ENCODE measurements around the gene STX16.

STX16 gene

GRCh38 chr20:58708246-58708931, 57.3 kb downstream of the STX16 start:
- no peaks in the 10 kb centered on the region for H3K9me3 ChIP-seq (ENCODE audit: control insufficient read depth in 5 of 5, low read length in 5 of 5)
- H3K9ac ChIP-seq (ENCODE audit: low read length in 5 of 5): no peak overlapping the region
- peaks cover 5 to 71% (median 46%) of the 10 kb centered on the region in 5 donors for H3K36me3 ChIP-seq (ENCODE audit: control insufficient read depth in 5 of 5, insufficient read depth in 5 of 5, low read length in 5 of 5)
- H3K4me1 ChIP-seq (ENCODE audit: control insufficient read depth in 5 of 5, insufficient read depth in 5 of 5, low read length in 5 of 5): no peaks in the 10 kb centered on the region
- H3K27ac ChIP-seq (ENCODE audit: low read depth, low read length): no peak overlapping the region
- no peak overlapping the region for H3K4me3 ChIP-seq (ENCODE audit: low read depth in 1 of 5, low read length in 5 of 5)
- no peaks in the 10 kb centered on the region for H3K27me3 ChIP-seq (ENCODE audit: control insufficient read depth in 5 of 5, insufficient read depth in 4 of 5, low read length in 5 of 5)

- no peak overlapping the region for H3K27ac ChIP-seq (ENCODE audit: low read depth, low read length)
- peaks cover 4 to 71% (median 45%) of the 10 kb centered on the region in 5 donors for H3K36me3 ChIP-seq (ENCODE audit: control insufficient read depth in 5 of 5, insufficient read depth in 5 of 5, low read length in 5 of 5)
These were observed 58.1 kb downstream of the STX16 start for GRCh38 chr20:58709013-58709702.

GRCh38 chr20:58709703-58710039, 58.6 kb downstream of the STX16 start:
- Histone ChIP-seq H3K4me1 (ENCODE audit: control insufficient read depth in 5 of 5, insufficient read depth in 5 of 5, low read length in 5 of 5) (no peaks in the 10 kb centered on the region), H3K27me3 (ENCODE audit: control insufficient read depth in 5 of 5, insufficient read depth in 4 of 5, low read length in 5 of 5) (no peaks in the 10 kb centered on the region), H3K9ac (ENCODE audit: low read length in 5 of 5) (no peak overlapping the region), H3K9me3 (ENCODE audit: control insufficient read depth in 5 of 5, low read length in 5 of 5) (no peaks in the 10 kb centered on the region), H3K4me3 (ENCODE audit: low read depth in 1 of 5, low read length in 5 of 5) (no peak overlapping the region), H3K27ac (ENCODE audit: low read depth, low read length) (no peak overlapping the region), H3K36me3 (ENCODE audit: control insufficient read depth in 5 of 5, insufficient read depth in 5 of 5, low read length in 5 of 5) (peaks cover 0 to 73% (median 45%) of the 10 kb centered on the region in 5 donors)

More at GRCh38 chr20:58709013-58709702, 58.1 kb downstream of the STX16 start:
- Histone ChIP-seq H3K9me3 (ENCODE audit: control insufficient read depth in 5 of 5, low read length in 5 of 5) (no peaks in the 10 kb centered on the region), H3K9ac (ENCODE audit: low read length in 5 of 5) (no peak overlapping the region), H3K4me1 (ENCODE audit: control insufficient read depth in 5 of 5, insufficient read depth in 5 of 5, low read length in 5 of 5) (no peaks in the 10 kb centered on the region), H3K4me3 (ENCODE audit: low read depth in 1 of 5, low read length in 5 of 5) (no peak overlapping the region), H3K27me3 (ENCODE audit: control insufficient read depth in 5 of 5, insufficient read depth in 4 of 5, low read length in 5 of 5) (no peaks in the 10 kb centered on the region)

- H3K27me3 ChIP-seq (ENCODE audit: control insufficient read depth in 5 of 5, insufficient read depth in 4 of 5, low read length in 5 of 5): no peaks in the 10 kb centered on the region
- peaks cover 0 to 78% (median 49%) of the 10 kb centered on the region in 5 donors for H3K36me3 ChIP-seq (ENCODE audit: control insufficient read depth in 5 of 5, insufficient read depth in 5 of 5, low read length in 5 of 5)
- H3K9me3 ChIP-seq (ENCODE audit: control insufficient read depth in 5 of 5, low read length in 5 of 5): no peaks in the 10 kb centered on the region
- H3K9ac ChIP-seq (ENCODE audit: low read length in 5 of 5): no peak overlapping the region
- H3K4me3 ChIP-seq (ENCODE audit: low read depth in 1 of 5, low read length in 5 of 5): no peak overlapping the region
- H3K4me1 ChIP-seq (ENCODE audit: control insufficient read depth in 5 of 5, insufficient read depth in 5 of 5, low read length in 5 of 5): no peaks in the 10 kb centered on the region
- H3K27ac ChIP-seq (ENCODE audit: low read depth, low read length): no peak overlapping the region
These were observed 59.6 kb downstream of the STX16 start for GRCh38 chr20:58710481-58711265.

- Histone ChIP-seq H3K27me3 (ENCODE audit: control insufficient read depth in 5 of 5, insufficient read depth in 4 of 5, low read length in 5 of 5) (no peaks in the 10 kb centered on the region), H3K9me3 (ENCODE audit: control insufficient read depth in 5 of 5, low read length in 5 of 5) (no peaks in the 10 kb centered on the region), H3K9ac (ENCODE audit: low read length in 5 of 5) (no peak overlapping the region), H3K4me1 (ENCODE audit: control insufficient read depth in 5 of 5, insufficient read depth in 5 of 5, low read length in 5 of 5) (no peaks in the 10 kb centered on the region), H3K4me3 (ENCODE audit: low read depth in 1 of 5, low read length in 5 of 5) (no peak overlapping the region), H3K36me3 (ENCODE audit: control insufficient read depth in 5 of 5, insufficient read depth in 5 of 5, low read length in 5 of 5) (peaks cover 0 to 79% (median 44%) of the 10 kb centered on the region in 5 donors), H3K27ac (ENCODE audit: low read depth, low read length) (no peak overlapping the region)
These were observed 60.4 kb downstream of the STX16 start for GRCh38 chr20:58711266-58712051.

- Histone ChIP-seq H3K27me3 (ENCODE audit: control insufficient read depth in 5 of 5, insufficient read depth in 4 of 5, low read length in 5 of 5) (no peaks in the 10 kb centered on the region), H3K9ac (ENCODE audit: low read length in 5 of 5) (no peak overlapping the region), H3K27ac (ENCODE audit: low read depth, low read length) (no peak overlapping the region), H3K36me3 (ENCODE audit: control insufficient read depth in 5 of 5, insufficient read depth in 5 of 5, low read length in 5 of 5) (peaks cover 0 to 75% (median 43%) of the 10 kb centered on the region in 5 donors), H3K4me1 (ENCODE audit: control insufficient read depth in 5 of 5, insufficient read depth in 5 of 5, low read length in 5 of 5) (peaks cover 0 to 4% (median 0%) of the 10 kb centered on the region in 5 donors), H3K9me3 (ENCODE audit: control insufficient read depth in 5 of 5, low read length in 5 of 5) (no peaks in the 10 kb centered on the region), H3K4me3 (ENCODE audit: low read depth in 1 of 5, low read length in 5 of 5) (no peak overlapping the region)
These were observed 61.2 kb downstream of the STX16 start for GRCh38 chr20:58712151-58712791.

GRCh38 chr20:58712806-58713731, 62.0 kb downstream of the STX16 start:
- Histone ChIP-seq H3K9ac (ENCODE audit: low read length in 5 of 5) (no peak overlapping the region), H3K9me3 (ENCODE audit: control insufficient read depth in 5 of 5, low read length in 5 of 5) (no peaks in the 10 kb centered on the region), H3K27ac (ENCODE audit: low read depth, low read length) (no peak overlapping the region), H3K36me3 (ENCODE audit: control insufficient read depth in 5 of 5, insufficient read depth in 5 of 5, low read length in 5 of 5) (peaks cover 0 to 67% (median 41%) of the 10 kb centered on the region in 5 donors), H3K4me1 (ENCODE audit: control insufficient read depth in 5 of 5, insufficient read depth in 5 of 5, low read length in 5 of 5) (peaks cover 0 to 4% (median 0%) of the 10 kb centered on the region in 5 donors), H3K4me3 (ENCODE audit: low read depth in 1 of 5, low read length in 5 of 5) (no peak overlapping the region), H3K27me3 (ENCODE audit: control insufficient read depth in 5 of 5, insufficient read depth in 4 of 5, low read length in 5 of 5) (no peaks in the 10 kb centered on the region)

GRCh38 chr20:58713801-58714339, 62.8 kb downstream of the STX16 start:
- H3K4me1 ChIP-seq (ENCODE audit: control insufficient read depth in 5 of 5, insufficient read depth in 5 of 5, low read length in 5 of 5): peaks cover 0 to 4% (median 0%) of the 10 kb centered on the region in 5 donors
- H3K27me3 ChIP-seq (ENCODE audit: control insufficient read depth in 5 of 5, insufficient read depth in 4 of 5, low read length in 5 of 5): no peaks in the 10 kb centered on the region
- no peak overlapping the region for H3K4me3 ChIP-seq (ENCODE audit: low read depth in 1 of 5, low read length in 5 of 5)
- no peak overlapping the region for H3K27ac ChIP-seq (ENCODE audit: low read depth, low read length)
- H3K36me3 ChIP-seq (ENCODE audit: control insufficient read depth in 5 of 5, insufficient read depth in 5 of 5, low read length in 5 of 5): peaks cover 0 to 59% (median 36%) of the 10 kb centered on the region in 5 donors
- H3K9me3 ChIP-seq (ENCODE audit: control insufficient read depth in 5 of 5, low read length in 5 of 5): no peaks in the 10 kb centered on the region
- H3K9ac ChIP-seq (ENCODE audit: low read length in 5 of 5): no peak overlapping the region

Measured in subcutaneous abdominal adipose tissue (tissue), 5 donors.